ENCODE results near the gene LRRC19. TPM values are rescaled to one million over a fixed set of nuclear protein-coding genes. Genes with fewer than 3 reads are reported as not detected.

The LRRC19 gene, protein sequence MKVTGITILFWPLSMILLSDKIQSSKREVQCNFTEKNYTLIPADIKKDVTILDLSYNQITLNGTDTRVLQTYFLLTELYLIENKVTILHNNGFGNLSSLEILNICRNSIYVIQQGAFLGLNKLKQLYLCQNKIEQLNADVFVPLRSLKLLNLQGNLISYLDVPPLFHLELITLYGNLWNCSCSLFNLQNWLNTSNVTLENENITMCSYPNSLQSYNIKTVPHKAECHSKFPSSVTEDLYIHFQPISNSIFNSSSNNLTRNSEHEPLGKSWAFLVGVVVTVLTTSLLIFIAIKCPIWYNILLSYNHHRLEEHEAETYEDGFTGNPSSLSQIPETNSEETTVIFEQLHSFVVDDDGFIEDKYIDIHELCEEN
- not detected in 2 replicates for total RNA-seq

- DNase-seq (ENCODE audit: low read depth in 2 of 2) = no peak
Observed at GRCh38 chr9:27005491-27005890, at the start of gene LRRC19. LRRC19 (minus strand) TSS chr9:27005672; CDS start chr9:26999694, 5,978 bp downstream.

GRCh38 chr9:27054841-27055240 is 49.4 kb upstream of the LRRC19 start:
- DNase-seq (ENCODE audit: low read depth in 2 of 2) = no peak

DNA sequence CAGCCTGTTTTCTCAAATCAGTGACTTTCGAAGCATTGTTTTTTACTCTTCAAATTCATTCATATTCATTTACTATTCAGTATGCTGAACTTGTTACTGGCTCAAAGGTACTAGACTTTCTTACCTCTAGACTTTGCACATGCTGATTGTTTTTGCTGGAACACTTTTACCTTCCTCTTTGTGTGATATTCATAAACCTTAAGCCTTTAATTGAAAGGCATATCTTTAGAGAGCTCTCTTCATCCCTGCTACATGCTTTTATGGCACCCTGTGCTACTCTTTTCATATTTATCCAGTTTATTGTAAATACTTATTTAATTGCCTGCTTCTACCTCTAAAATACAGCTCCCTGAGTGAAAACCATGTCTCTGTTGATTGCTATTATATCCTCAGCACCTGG is 48.7 kb upstream of the LRRC19 start:
- peak in 1 of 2 donors; percentile 10 for DNase-seq (ENCODE audit: low read depth in 2 of 2)

- DNase-seq (ENCODE audit: low read depth in 2 of 2) = peak in 1 of 2 donors; percentile 96
Observed at GRCh38 chr9:27053369-27054022, 48.0 kb upstream of the LRRC19 start.

GRCh38 chr9:27047136-27047535 is 41.7 kb upstream of the LRRC19 start:
- no peak for DNase-seq (ENCODE audit: low read depth in 2 of 2)

DNA sequence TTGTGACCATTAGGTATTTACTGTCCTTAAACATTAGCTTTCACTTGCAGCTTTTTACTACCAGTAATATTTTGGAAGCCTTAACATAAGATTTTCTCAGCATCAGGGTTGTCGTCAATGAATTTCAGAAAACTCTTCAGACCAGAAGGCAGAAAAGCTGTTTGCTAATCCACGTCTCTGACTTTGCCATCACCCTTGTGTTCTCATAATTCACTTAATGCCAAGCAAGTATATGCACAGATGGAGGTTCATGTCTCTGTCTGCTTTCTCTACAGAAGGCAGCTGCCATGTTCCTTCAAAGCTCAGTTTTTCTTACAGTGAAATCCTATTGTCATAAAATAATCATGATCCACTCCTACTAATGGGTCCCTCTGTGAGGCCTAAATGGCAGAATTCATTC is 37.7 kb upstream of the LRRC19 start:
- no peak for DNase-seq (ENCODE audit: low read depth in 2 of 2)

DNA sequence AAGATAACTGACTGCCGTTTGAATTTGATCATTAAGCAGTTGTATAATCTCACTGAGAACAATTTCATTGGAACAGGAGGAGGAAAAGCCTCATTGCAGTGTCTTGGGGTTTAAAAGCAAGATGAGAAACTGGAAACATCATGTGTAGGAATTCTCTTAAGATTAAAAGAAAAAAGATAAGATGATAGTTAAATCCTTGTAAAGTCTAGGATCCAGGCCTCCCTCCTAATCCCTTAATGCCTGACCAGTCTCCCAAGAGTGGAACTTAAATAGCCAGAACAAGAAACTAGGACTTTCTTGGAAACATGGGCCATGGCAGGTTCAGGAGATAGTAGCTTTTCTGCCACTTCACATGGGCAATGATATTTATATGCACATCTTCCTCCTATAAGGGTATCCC is 37.0 kb upstream of the LRRC19 start:
- DNase-seq (ENCODE audit: low read depth in 2 of 2) = no peak

- DNase-seq (ENCODE audit: low read depth in 2 of 2) = no peak
Observed at GRCh38 chr9:27041746-27042145, 36.3 kb upstream of the LRRC19 start.

GRCh38 chr9:27037499-27037898 is 32.0 kb upstream of the LRRC19 start:
- no peak for DNase-seq (ENCODE audit: low read depth in 2 of 2)

DNA sequence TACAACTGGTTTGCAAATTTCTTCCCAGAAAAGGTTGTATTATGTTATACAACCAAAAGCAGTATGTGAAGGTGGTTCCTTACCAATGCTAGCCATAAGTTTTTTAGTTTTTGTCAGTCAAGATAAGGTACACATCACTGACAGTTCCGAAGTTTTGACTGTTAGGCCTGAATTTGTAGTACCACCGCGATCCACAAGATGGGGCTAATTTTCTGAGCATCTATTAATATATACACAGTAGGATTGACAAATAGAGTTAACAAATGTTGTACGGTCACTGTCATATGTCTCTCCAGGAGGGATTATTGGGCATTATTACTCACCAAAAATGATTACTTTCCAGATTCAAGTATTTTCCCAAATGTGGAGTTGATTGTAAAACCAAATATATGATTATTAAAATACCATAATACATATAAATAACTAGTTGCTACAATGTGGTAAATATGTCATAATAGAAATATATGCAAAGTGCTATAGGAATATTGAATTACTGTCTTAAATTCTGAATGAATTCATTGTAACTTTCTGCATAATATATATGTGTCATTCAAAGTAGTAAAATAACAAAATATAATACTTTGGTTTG is 28.4 kb upstream of the LRRC19 start:
- peak; percentile 64 to 67 for DNase-seq (ENCODE audit: low read depth in 2 of 2)

GRCh38 chr9:27029186-27029585 is 23.7 kb upstream of the LRRC19 start:
- DNase-seq (ENCODE audit: low read depth in 2 of 2) = no peak

GRCh38 chr9:27022920-27023319 is 17.4 kb upstream of the LRRC19 start:
- DNase-seq (ENCODE audit: low read depth in 2 of 2) = no peak

- DNase-seq (ENCODE audit: low read depth in 2 of 2) = no peak
Observed at GRCh38 chr9:27019589-27019988, 14.1 kb upstream of the LRRC19 start.

- DNase-seq (ENCODE audit: low read depth in 2 of 2) = no peak
Observed at GRCh38 chr9:27003426-27004077, 1.9 kb downstream of the LRRC19 start.

- DNase-seq (ENCODE audit: low read depth in 2 of 2) = no peak
Observed at GRCh38 chr9:26995810-26996209, 9.7 kb downstream of the LRRC19 start.

DNA sequence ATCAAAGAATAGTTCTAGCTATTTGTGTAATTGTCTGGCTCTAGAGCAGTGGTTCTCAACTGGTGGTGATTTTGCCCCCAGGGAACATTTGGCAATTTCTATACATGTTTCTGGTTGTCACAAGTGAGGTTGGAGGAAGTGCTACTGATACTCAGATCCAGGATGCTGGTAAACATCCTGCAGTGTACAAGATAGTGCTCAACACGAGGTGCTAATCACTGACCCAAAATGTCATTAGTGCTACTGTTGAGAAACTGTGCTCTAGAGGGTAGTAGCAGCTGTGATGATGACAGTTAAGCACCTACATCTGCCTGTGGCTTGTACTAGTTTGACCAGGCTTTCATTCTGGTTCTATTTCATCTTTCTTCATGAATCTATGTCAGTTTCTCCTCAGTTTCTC is 22.1 kb downstream of the LRRC19 start:
- no peak for DNase-seq (ENCODE audit: low read depth in 2 of 2)

DNA sequence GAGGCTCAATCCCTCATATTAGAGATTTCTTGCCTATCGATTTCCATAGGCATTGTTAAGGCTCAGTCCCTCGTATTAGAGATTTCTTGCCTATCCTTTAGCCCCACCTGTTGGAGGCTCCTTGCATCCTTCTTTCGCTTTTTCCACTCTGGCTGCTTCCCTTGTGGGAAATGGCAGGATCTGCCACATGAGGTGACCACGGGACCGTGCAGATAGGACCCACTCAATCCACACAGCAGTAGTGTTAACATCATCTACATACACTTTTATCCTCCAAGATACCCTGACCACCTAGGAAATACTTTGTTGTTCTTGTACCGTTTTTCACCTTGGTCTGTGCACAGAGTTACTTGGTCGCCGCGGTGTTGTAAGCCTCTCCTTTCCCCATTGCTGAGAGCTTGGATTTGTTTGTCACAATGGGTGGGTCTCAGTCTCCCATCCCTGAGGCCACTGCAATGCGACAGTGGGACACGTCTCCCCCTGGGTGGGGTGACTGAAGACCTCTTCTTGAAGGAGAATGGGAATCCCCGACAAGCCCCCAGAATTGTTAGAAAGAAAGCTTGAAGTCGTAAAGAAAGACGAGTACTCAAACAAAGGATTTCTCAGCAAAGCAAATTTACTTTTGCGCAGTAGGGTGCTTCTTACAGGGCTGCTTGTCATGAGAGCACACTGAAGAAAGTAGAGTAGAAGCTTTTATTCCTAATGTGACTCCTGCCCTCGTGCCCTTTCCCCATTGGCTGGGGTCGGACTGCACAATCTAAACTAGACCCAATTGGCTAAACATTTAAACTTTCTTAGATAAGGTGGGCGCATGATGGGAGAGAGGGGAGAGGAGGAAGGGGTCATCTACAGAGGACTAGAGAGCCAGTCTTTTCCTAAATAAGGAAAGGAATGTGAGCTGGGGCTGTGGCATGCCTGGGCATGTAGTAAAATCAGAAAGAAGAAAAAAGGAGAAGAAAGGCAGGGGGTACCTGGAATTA is 29.5 kb downstream of the LRRC19 start:
- DNase-seq (ENCODE audit: low read depth in 2 of 2) = peak; percentile 12 to 59

GRCh38 chr9:26974927-26975326 is 30.5 kb downstream of the LRRC19 start:
- DNase-seq (ENCODE audit: low read depth in 2 of 2) = no peak

GRCh38 chr9:26973989-26974388 is 31.5 kb downstream of the LRRC19 start:
- no peak for DNase-seq (ENCODE audit: low read depth in 2 of 2)

GRCh38 chr9:26971721-26972120 is 33.8 kb downstream of the LRRC19 start:
- DNase-seq (ENCODE audit: low read depth in 2 of 2) = no peak

DNA sequence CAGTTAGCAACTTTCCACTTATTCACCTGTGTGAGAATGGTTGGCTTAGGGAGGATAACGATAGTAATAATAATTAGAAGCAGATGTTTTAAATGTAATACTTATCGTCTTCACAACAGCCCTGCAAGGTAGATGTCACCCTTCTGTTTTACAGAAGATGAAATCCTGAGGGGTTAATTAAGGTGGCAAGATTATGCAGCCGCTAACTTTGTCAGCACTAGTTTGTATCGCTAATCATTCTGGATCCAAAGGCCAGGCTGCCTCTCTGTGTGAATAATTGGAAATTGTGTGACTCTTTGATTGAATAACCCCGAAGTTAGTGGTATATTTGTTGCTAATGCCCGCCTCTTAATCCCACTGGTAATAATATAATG is 48.6 kb downstream of the LRRC19 start:
- DNase-seq (ENCODE audit: low read depth in 2 of 2) = no peak
